Measurements from ENCODE around the gene MFN2.

DNA sequence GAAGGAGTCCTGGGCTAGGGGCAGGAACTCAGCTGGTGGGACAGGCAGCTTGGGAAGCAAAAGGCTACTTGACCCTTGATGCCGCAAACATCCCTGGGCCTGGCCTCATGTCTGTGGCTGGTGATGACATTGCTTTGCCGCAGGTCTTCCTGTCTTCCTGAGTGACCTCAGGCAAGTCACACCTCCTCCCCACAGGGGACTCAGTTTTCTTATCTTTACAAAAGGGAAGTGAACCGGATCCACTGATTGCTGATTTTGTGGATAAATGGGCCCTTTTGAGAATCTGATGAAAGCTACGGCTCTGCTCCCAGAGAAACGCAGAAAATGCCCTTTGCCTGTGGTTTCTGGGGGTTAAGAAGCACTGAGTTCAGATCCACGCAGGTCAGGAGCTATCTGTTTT is 25.0 kb upstream of the MFN2 start:
- TF ChIP-seq CTCF (IDR thresholded peaks at IDR 0.05) (no peak), POLR2A (IDR thresholded peaks at IDR 0.05) (no peak)

All from testis (tissue), 2 donors.